Thymus (tissue), 11 donors: ENCODE measurements around the gene RXRA. TPM values are rescaled to one million over a fixed set of nuclear protein-coding genes. Genes with fewer than 3 reads are reported as not detected.

Experiments used
- DNase-seq, 9 donors: peaks; one replicate each; pipeline ENCODE4 v3.0.0-alpha.2; 2013; ENCODE audit warnings: low spot score in 9 of 9, low read depth in 6 of 9, missing footprints in 1 of 9
- H3K27ac ChIP-seq, 2 donors: one replicate each; pipeline ENCODE4 v1.5.1; 2013; ENCODE audit warnings: control low read depth in 1 of 2, low read depth in 1 of 2, low read length in 1 of 2, mild to moderate bottlenecking in 1 of 2, moderate library complexity in 1 of 2
- H3K27me3 ChIP-seq, 2 donors: one replicate each; pipeline ENCODE4 v1.5.1; 2013; ENCODE audit warnings: low read length in 1 of 2; ENCODE audit not compliant: control insufficient read depth in 2 of 2, insufficient read depth in 1 of 2
- H3K36me3 ChIP-seq, 2 donors: one replicate each; pipeline ENCODE4 v1.5.1; 2013; ENCODE audit warnings: low read length in 1 of 2, mild to moderate bottlenecking in 1 of 2, moderate library complexity in 1 of 2; ENCODE audit not compliant: control insufficient read depth in 2 of 2, insufficient read depth in 2 of 2
- H3K4me1 ChIP-seq, 2 donors: one replicate each; pipeline ENCODE4 v1.5.1; 2013; ENCODE audit warnings: low read length in 2 of 2; ENCODE audit not compliant: control insufficient read depth in 2 of 2, insufficient read depth in 2 of 2
- H3K4me3 ChIP-seq, 2 donors: one replicate each; pipeline ENCODE4 v1.5.1; 2013; ENCODE audit warnings: low read length in 2 of 2, control low read depth in 1 of 2, mild to moderate bottlenecking in 1 of 2
- H3K9me3 ChIP-seq, 2 donors: one replicate each; pipeline ENCODE4 v1.5.1; 2013; ENCODE audit warnings: low read length in 1 of 2, mild to moderate bottlenecking in 1 of 2; ENCODE audit not compliant: control insufficient read depth in 2 of 2, insufficient read depth in 1 of 2
- WGBS: extraction: QIAGEN DNeasy Blood & Tissue Kit; methylation state at CpG from one replicate; pipeline ENCODE4 v1.1.7; 2013; 5-methylcytosine and 5-hydroxymethylcytosine counted together
- polyA plus RNA-seq: library from polyadenylated mRNA; stranded (reverse); fragments of 200-250 nt; gene quantifications from one replicate; pipeline ENCODE4 v1.2.3, GENCODE V29; 2013
- total RNA-seq: library from RNA; stranded (reverse); fragments of 120-200 nt; gene quantifications from one replicate; pipeline ENCODE4 v1.2.4, GENCODE V29; 2013
- donor health status: healthy.

Gene RXRA
- total and polyA plus RNA-seq, 2 donors: 7.0 to 20.4 TPM

- Histone ChIP-seq H3K36me3 (no peaks in the 10 kb centered on the region), H3K27ac (no peak overlapping the region), H3K4me1 (peaks cover 0 to 27% of the 10 kb centered on the region in 2 donors), H3K27me3 (peaks cover 0 to 8% of the 10 kb centered on the region in 2 donors), H3K4me3 (no peak overlapping the region), H3K9me3 (no peaks in the 10 kb centered on the region)
- DNase-seq: no peak
- 96% methylated on average over 8 of the region's 8 CpGs for WGBS
These were observed 50.9 kb downstream of the RXRA start for GRCh38 chr9:134377143-134377484.

- H3K9me3 ChIP-seq: no peaks in the 10 kb centered on the region
- no peak for DNase-seq
- H3K4me1 ChIP-seq: peaks cover 0 to 35% of the 10 kb centered on the region in 2 donors
- no peak overlapping the region for H3K4me3 ChIP-seq
- H3K27me3 ChIP-seq: peaks cover 0 to 9% of the 10 kb centered on the region in 2 donors
- WGBS: 50% methylated on average over 17 of the region's 17 CpGs
- H3K27ac ChIP-seq: no peak overlapping the region
- no peaks in the 10 kb centered on the region for H3K36me3 ChIP-seq
These were observed 51.7 kb downstream of the RXRA start for GRCh38 chr9:134377976-134378375.

GRCh38 chr9:134378901-134379338 lies 52.7 kb downstream of the RXRA start:
- no peak for DNase-seq
- H3K27me3 ChIP-seq: peaks cover 0 to 9% of the 10 kb centered on the region in 2 donors
- no peak overlapping the region for H3K4me3 ChIP-seq
- H3K36me3 ChIP-seq: no peaks in the 10 kb centered on the region
- no peak overlapping the region for H3K27ac ChIP-seq
- no peaks in the 10 kb centered on the region for H3K9me3 ChIP-seq
- WGBS: 91% methylated on average over 11 of the region's 11 CpGs
- H3K4me1 ChIP-seq: peaks cover 0 to 36% of the 10 kb centered on the region in 2 donors

- Histone ChIP-seq H3K4me3 (no peak overlapping the region), H3K27me3 (peaks cover 0 to 12% of the 10 kb centered on the region in 2 donors), H3K9me3 (no peaks in the 10 kb centered on the region), H3K36me3 (no peaks in the 10 kb centered on the region), H3K27ac (no peak overlapping the region), H3K4me1 (peaks cover 0 to 31% of the 10 kb centered on the region in 2 donors)
- DNase-seq: no peak
- WGBS: 91% methylated on average over 21 of the region's 21 CpGs
These were observed 53.6 kb downstream of the RXRA start for GRCh38 chr9:134379831-134380365.

- no peak for DNase-seq
- Histone ChIP-seq H3K27ac (no peak overlapping the region), H3K4me1 (peaks cover 0 to 28% of the 10 kb centered on the region in 2 donors), H3K9me3 (no peaks in the 10 kb centered on the region), H3K27me3 (peaks cover 0 to 16% of the 10 kb centered on the region in 2 donors), H3K4me3 (no peak overlapping the region), H3K36me3 (no peaks in the 10 kb centered on the region)
- WGBS: 84% methylated on average over 16 of the region's 16 CpGs
These were observed 54.5 kb downstream of the RXRA start for GRCh38 chr9:134380542-134381271.

- 97% methylated on average over 7 of the region's 7 CpGs for WGBS
- Histone ChIP-seq H3K9me3 (no peaks in the 10 kb centered on the region), H3K27me3 (peaks cover 0 to 22% of the 10 kb centered on the region in 2 donors), H3K27ac (no peak overlapping the region), H3K36me3 (no peaks in the 10 kb centered on the region), H3K4me1 (peaks cover 0 to 29% of the 10 kb centered on the region in 2 donors), H3K4me3 (no peak overlapping the region)
- no peak for DNase-seq
These were observed 55.0 kb downstream of the RXRA start for GRCh38 chr9:134381272-134381661.

- DNase-seq: peak in 1 of 9 donors; percentile 41
- no peaks in the 10 kb centered on the region for H3K9me3 ChIP-seq
- no peak overlapping the region for H3K4me3 ChIP-seq
- no peak overlapping the region for H3K27ac ChIP-seq
- peaks cover 0 to 26% of the 10 kb centered on the region in 2 donors for H3K27me3 ChIP-seq
- H3K36me3 ChIP-seq: no peaks in the 10 kb centered on the region
- 15% methylated on average over 21 of the region's 21 CpGs for WGBS
- peaks cover 0 to 25% of the 10 kb centered on the region in 2 donors for H3K4me1 ChIP-seq
These were observed 55.6 kb downstream of the RXRA start for GRCh38 chr9:134381671-134382516.

GRCh38 chr9:134382733-134383132 lies 56.5 kb downstream of the RXRA start:
- Histone ChIP-seq H3K27me3 (peaks cover 0 to 28% of the 10 kb centered on the region in 2 donors), H3K36me3 (no peaks in the 10 kb centered on the region), H3K27ac (no peak overlapping the region), H3K9me3 (no peaks in the 10 kb centered on the region), H3K4me3 (no peak overlapping the region), H3K4me1 (peaks cover 0 to 23% of the 10 kb centered on the region in 2 donors)
- WGBS: 86% methylated on average over 14 of the region's 14 CpGs
- no peak for DNase-seq

- Histone ChIP-seq H3K4me3 (no peak overlapping the region), H3K36me3 (no peaks in the 10 kb centered on the region), H3K9me3 (no peaks in the 10 kb centered on the region), H3K27ac (no peak overlapping the region), H3K27me3 (peaks cover 0 to 29% of the 10 kb centered on the region in 2 donors), H3K4me1 (peaks cover 0 to 22% of the 10 kb centered on the region in 2 donors)
- 98% methylated on average over 6 of the region's 6 CpGs for WGBS
- DNase-seq: no peak
These were observed 56.9 kb downstream of the RXRA start for GRCh38 chr9:134383148-134383547.
